HUDEP-2 (cell line): ENCODE data around the gene UNC45B.
A peak's percentile ranks its signal among the peaks of the same experiment; 100 is the strongest.
"Not testable (repeated sequence)": the region's sequence is repeated elsewhere in the genome, so short reads cannot be mapped to it uniquely, and the experiment has no call there.

Experiments used
- DNase-seq, 76 experiments: peaks; one replicate each; lab custom pipeline; 2025; ENCODE audit not compliant: unreplicated experiment in 76 of 76; lab: John Stamatoyannopoulos, UW

The UNC45B gene

DNA sequence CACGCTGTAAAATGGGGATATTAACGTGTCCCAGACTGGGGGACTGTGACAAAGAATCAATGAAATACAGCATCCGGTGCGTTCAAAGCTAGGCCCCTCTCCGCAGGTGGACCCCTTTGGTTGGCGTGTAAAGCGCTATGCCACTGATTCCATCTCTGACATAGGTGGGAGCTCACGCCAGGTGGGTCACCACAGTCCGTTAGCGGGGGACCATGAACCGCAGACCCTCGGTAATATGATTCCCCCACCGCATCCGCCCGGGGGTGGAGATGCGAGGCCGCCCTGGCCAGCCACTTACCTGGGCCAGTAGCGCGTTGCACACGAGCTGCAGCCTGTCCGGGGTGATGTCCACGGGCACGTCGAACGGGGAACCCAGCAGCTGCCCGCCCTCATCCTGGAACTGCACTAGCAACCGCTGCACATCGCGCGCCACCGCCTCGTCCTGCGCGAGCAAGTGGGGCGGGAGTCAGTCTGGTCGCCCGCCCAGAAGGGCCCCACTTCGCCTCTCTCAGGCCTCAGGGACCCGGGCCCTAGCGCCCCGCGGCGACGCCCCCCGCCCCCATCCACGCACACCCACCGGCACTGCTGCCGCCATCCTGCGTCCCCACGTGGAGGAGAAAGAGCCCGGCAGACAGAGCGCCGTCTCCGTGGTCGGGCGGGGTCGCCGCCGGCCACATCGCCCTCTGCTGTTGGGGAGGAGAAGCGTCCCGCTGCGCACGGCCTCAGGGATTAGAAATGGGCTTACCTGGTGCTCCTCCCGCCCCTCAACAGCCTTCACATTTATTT is 5.7 kb upstream of the UNC45B start, which contains the start of gene NLE1:
Gene NLE1, minus strand, starts transcription at position 623 of the 786 bp plus-strand sequence. Its CDS starts 28 bp downstream, at position 595.
- DNase-seq: peak in 71 of 76 experiments; percentile 18 to 87 (median 70)

DNA sequence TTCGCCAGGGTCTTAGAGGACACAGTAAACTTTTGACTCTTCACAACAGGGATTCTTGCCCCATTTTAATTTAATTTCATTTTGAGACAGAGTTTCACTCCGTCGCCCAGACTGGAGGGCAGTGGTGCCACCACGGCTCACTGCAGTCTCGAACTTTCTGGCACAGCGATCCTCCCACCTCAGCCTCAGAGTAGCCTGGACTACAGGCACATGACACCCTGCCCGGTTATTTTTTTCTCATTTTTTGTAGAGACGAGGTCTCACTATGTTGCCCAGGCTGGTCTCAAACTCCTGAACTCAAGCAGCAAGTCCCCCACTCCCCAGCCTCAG is 5.2 kb upstream of the UNC45B start:
- DNase-seq: no peak

DNA sequence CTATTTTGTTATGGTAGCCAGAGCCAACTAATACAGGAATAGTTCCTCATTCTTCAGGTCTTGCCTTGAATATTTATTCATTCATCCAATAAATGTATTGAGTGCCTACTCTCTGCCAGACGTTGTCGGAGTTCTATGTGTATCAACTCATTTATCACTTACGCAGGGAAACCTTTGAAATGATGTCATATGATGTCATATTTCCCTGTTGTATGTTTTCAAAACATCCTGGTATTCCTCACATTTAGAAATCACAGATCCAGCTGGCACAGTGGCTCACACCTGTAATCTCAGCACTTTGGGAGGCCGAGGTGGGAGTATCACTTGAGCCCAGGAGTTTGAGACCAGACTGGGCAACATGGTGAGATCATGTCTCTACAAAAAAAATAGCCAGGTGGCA is 2.8 kb upstream of the UNC45B start:
- no peak for DNase-seq

DNA sequence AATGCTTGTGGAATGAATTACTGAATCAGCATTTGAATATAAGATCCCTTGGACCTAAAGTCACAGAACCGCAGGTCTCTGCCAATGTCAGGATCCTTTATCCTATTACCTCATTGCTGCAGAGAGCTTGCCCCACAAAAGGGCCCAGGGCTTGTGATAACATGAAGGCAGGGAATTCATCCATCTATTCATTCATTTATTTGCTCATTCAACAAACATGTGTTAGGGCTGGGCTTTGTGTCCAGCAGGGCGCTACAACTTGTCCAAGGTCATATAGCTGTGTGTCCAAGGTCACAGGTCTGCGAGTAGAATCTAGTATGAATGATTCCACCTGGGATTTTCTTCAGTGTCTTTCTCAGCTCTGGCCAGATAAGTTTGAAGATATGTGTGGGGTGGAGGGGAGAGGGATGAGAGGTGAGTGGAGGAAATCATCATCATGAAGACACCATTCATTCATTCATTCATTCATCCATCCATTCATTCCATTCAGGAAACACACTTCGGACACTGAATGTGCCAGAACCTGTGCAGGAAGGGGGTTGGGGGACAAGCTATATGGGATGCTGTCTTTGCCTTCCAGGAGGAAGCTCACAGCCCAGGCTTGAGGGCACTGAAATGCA is 1.3 kb upstream of the UNC45B start:
- no peak for DNase-seq

DNA sequence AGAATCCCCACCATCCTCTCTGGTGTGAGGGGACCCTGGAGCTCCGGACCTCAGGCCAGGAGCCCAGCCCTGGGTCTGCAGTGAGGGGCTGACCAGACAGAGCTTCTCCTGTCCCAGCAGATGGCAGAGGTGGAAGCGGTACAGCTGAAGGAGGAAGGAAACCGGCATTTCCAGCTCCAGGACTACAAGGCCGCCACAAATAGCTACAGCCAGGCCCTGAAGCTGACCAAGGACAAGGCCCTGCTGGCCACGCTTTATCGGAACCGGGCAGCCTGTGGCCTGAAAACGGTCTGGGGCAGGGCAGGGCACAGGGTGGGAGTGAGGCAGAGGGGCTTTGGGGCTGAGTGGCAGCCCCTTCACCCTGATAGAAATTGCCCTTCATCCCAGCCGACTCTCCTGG is 527 bp downstream of the UNC45B start:
- DNase-seq: no peak

DNA sequence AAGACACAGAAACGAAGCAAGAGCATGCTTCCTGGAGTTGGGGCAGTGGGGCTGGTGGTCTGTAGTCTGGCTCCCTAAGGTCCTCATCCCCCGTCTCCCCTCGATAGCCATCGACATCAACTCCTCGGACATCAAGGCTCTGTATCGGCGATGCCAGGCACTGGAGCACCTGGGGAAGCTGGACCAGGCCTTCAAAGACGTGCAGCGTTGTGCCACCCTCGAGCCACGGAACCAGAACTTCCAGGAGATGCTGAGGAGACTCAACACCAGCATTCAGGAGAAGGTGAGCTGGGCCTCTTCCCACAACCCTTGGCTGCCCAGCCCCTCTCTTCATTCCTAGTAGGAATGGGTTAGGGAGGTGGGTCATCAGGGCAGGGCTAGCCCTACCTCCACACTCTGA is 2.3 kb downstream of the UNC45B start:
- DNase-seq: no peak

DNA sequence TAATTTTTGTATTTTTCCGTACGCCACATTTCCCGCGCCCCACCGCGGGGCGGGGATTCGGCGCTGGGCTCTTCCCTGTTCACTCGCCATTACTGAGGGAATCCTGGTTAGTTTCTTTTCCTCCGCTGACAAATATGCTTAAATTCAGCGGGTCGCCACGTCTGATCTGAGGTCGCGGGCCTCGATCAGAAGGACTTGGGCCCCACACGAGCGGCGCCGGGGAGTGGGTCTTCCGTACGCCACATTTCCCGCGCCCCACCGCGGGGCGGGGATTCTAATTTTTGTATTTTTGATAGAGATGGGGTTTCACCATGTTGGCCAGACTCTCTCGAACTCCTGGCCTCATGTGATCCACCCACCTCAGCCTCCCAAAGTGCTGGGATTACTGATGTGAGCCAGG is 3.5 kb downstream of the UNC45B start:
- DNase-seq: not testable (repeated sequence)

DNA sequence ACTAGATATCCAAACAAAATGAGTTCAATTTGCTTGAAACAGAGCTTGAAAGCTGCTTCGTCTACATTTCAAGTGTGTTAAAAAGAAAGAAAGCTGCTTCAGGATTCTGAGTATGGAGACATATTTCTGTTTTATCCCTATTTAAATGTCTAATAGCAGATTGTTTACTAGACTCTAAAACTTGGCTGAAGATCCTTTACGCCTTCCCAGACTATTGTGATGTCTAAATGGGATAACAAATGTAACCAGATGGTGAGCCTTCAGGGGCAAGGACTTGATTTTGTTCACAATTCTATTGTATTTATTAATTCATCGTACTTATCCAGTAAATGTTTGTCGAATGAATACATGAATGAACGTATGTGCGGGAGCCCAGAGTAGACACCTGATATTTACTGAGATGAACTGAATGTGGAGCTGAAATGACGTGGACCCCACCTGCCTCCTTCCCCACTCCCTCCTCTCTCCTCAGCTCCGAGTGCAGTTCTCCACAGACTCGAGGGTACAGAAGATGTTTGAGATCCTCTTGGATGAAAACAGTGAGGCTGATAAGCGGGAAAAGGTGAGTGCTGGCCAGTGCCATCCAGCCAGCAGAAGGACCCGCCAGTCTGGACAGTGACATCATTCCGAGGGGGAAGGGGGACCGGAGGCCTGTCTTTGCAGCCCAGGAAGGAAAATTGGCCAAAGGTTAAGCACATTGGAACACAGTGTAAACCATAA is 5.0 kb downstream of the UNC45B start:
- no peak for DNase-seq

DNA sequence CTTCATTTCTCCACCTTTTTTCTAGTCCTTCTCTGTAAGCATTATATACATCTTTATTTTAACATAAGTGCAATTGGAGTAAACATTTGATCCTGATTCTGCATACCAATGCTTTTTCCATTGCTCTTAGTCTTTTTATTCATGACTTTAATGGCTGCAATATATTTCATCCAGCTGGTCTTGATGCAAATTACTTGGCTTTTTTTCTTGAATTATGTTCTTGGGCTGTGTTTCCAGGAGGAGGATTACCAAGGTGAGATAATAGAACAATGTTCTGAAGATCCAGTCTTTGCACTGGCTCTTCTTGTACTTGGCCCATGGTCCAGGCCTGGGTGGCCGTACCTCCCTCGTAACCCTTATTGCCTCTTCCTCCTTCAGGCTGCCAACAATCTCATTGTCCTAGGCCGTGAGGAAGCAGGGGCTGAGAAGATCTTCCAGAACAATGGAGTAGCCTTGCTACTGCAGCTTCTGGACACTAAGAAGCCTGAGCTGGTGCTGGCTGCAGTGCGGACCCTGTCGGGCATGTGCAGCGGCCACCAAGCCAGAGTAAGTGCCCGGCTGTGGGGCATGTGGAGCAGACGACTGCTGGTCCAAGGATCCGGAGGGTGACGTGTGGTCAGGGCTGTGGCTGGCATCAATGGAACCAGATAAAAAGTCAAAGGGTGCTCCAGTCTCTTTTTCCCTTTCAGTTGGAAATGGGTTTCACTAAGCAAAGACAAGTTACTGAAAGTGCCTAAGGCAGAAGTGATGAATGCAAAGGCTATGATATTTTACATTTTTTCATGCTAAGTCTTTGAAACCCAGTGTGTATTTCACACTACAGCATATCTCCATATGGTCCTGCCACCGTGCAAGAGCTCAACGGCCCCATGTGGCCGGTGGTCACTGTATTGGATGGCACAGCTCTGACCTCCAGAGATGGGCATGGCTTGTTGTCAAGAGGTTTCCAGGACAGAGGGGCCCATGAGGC is 6.9 kb downstream of the UNC45B start:
- DNase-seq: no peak

DNA sequence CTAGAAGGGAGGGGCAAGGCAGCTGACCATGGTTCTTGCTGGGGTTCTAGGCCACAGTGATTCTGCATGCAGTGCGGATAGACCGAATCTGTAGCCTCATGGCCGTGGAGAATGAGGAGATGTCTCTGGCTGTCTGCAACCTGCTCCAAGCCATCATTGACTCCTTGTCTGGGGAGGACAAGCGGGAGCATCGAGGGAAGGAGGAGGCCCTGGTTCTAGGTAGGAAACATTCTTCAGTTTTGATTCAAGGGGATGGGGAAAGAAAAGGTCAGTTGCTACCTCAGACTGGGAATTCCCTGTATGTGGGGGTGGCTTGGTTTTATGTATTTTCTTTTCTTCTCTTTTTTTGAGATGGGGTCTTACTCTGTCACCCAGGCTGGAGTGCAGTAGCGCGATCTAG is 7.6 kb downstream of the UNC45B start:
- no peak for DNase-seq

DNA sequence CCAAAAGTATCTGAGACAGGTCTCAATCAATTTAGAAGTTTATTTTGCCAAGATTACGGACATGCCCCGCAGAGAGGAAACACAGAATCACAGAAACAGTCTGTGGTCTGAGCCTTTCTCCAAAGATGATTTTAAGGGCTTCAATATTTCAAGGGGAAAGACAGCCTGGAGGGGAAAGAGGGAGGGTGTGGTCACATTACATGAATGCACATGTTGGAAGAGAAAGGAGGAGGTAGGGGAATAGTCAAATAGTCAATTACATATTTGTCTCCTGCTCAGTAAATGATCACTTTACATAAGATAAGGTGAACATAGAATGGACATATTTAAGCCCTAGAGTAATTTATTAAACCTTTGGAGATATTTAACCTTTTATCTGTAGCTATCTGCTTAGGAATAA is 12.3 kb downstream of the UNC45B start:
- DNase-seq: no peak

DNA sequence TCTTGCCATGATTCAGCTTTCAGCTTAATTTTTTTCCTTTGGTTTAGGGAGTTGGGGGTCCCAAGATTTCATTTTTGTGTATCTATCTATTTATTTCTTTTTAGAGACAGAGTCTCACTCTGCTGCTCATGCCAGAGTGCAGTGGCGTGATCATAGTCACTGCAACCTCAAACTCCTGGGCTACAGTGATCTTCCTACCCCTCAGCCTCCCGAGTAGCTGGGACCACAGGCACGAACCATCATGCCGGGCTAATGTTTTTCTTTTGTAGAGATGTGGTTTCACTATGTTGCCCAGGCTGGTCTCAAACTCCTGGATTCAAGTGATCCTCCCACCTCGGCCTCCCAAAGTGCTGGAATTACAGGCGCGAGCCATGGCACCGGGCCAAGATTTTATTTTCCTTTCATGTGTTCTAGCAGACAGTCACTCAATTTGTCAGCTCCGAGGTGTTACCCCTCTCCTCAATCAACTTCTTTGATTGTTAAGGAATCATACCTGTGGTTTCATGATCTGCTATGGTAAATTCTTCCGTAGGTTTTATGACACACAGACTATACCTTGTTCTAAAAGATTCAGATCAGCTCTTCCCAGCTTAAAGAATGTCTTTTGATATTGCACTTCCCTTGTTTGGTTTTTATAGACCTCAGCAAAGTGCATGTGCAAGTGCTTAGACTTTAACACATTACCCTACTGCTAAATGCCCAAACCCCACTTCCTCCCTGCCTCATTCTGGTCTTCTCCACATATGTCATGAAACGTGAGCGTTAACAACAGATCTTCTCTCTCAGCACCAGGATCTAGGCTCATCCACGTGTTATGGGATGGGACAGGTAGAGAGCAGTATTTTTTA is 13.0 kb downstream of the UNC45B start:
- DNase-seq: no peak

DNA sequence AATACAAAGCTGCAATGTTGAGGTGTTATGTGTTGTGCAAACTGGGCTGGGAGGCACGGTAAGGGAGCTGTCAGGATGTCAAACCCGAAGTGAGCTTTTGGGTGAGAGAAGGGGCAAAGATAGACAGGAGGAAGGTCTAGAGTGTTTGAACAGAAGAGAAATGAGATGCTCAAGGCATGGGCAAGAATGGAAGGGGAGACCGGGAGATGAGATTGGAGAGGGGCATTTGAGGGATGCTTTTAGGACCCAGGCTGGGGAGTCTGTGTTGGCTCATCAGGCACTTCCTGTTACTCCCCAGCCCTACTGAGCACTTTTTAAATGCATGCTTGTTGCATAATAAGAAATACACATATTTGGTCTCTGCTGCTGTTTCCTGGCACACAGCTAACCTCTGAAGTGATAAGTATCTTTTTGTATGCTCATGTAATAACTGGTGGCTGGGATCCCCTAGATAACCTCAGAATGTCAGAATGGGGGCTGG is 13.7 kb downstream of the UNC45B start:
- DNase-seq: no peak

DNA sequence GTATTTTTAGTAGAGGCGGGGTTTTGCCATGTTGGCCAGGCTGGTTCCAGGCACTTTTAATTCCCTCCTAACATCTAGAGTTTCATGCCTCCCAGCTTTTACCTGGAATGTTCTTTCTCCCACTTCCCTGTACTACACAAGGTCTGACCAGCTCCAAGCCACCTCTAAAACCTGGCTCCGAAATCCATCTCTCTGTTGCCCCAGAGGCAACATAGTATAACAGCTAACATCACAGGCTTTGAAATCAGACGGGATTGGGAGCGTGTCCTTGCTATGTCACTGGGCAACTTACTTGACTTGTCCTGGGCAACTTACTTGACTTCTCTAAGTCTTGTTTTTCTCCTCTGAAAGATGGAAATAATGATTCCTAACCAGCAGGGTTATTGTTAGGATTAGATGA is 15.1 kb downstream of the UNC45B start:
- DNase-seq: no peak

DNA sequence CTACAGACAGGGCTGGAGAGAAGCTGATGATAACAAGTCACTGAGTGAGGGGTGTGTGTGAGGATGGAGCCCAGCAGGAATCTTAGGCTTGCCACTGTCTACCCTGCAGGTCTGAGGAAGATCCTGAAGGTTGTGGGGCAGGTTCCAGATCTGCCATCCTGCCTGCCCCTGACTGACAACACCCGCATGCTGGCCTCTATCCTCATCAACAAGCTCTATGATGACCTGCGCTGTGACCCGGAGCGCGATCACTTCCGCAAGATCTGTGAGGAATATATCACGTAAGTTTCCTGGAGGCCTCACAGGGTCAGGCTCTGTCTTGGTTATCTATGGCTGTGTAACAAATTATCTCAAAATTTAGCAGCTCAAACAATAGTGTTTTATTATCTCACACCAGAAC is 16.3 kb downstream of the UNC45B start:
- no peak for DNase-seq

DNA sequence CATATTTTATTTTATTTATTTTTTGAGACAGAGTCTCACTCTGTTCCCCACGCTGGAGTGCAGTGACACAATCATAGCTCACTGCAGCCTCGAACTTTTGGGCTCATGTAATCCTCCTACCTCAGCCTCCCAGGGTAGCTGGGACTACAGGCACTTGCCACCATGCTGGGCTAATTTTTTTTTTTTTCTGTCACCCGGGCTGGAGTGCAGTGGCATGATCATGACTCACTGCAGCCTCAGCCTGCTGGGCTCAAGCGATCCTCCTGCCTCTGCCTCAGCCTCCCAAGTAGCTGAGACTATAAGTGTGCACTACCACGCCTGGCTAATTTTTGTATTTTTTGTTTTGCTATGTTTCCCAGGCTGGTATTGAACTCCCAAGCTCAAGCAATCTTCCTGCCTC is 17.1 kb downstream of the UNC45B start:
- no peak for DNase-seq

DNA sequence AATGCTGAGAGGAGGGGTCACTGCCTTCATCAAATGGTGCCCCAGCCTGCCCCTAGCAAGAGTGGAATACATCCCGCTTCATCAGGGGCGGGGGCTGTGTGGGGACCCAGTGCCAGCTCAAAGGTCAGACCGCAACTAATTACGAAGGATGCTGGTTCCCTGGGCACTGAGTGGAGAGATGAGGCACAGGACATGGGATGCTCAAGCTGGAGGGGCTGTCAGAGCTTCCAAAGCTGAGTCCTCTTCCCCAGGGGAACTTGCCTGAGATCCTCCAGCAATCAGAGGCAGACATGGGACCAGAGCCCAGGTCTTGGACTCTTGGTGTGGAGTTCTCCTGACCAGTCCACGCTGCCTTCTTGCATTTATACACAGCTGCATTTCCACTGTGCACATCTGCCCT is 18.9 kb downstream of the UNC45B start:
- DNase-seq: no peak

DNA sequence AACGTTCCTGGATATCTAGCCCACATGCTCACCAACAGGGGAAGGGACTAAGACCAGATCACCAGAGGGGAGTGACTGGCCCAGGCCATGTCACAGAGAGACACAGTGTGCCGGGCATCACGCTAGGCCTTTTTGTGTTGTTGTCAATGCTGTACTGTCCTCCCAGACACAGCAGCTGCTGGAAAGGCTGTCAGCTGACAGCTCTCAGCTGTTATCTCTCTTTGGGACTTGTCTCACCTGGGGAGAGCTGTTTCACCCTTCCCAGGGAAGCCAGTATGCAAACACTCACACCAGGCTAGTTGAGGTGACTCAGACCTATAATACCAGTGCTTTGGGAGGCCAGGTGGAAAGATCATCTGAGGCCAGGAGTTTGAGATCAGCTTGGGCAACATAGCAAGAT is 19.4 kb downstream of the UNC45B start:
- no peak for DNase-seq

DNA sequence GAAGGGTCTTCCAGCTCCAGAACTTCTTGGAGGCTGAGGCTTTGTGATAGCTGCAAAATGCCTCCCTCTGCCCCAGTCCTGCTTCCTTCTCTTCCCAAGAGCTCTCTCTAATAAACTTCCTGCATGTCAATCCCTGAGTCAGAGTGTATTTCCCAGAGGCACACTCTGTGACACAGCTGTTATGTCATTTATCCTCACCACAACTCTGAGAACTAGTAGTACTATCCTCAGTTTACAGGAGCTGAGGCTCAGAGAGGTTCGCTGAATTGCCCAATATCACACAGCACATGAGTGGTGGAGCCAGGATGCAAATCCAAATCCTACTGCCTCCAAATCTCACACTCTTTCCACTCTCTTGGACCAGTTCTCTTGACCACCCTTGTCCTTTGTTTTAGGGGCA is 20.0 kb downstream of the UNC45B start:
- no peak for DNase-seq
